ENCODE data around the gene KRT39. TPM values are rescaled to one million over a fixed set of nuclear protein-coding genes. Genes with fewer than 3 reads are reported as not detected.

Gene KRT39
- total and polyA plus RNA-seq, 2 of the 13 experiments (the other 11 are each of a cell fraction or from before 2014, with no cell fraction given): 0.07 to 1.2 TPM

DNA sequence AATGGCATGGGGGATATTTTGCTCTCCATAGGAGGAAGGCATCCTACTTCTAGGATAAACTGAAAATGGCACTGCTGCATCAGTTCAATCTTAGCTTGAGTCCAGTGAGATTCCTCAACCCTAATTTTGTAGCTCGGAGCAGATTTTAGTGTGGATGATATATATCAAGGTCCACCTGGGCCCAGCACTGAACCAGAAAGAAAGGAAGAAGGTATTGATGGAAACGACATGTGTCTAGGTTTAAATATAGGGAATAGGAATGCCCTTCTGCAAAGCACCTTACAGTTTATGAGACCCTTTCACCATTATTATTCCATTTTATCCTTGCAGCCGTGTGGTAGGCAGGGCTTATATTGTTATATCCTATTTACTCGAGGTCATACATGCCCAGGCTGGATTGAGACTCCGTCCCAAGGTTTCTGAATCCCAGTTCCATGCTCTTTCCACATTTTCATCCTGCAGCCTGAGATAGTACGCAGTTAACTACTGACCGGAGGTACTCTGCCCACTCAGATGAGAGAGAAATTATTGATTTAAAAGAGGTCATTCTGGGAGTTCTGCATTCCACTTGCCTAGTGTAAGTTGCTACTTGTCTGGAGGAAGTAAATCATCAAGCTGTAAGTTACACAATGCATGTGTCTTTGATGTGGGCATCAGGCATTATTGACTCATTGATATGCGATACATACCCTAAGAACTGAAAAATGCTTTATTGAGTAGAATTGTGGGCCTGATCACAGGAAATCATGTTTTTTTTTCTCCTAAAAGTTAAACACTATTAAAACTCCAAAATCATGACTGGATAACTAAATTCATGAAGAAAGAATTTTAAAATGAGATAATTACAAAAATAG is 10.1 kb downstream of the KRT39 start (continued):
- TF ChIP-seq ERF (CRISPR knock-in tag; IDR thresholded peaks at IDR 0.05) (peak; percentile 99), ZIK1 (CRISPR knock-in tag; IDR thresholded peaks at IDR 0.05; ENCODE audit: borderline replicate concordance, low read depth) (peak; percentile 33; the same call in 1 of the 2 replicates), DNMT3B (CRISPR knock-in tag; conservative IDR thresholded peaks at IDR 0.05) (peak; percentile 87; the same call in 1 of the 2 replicates), RBFOX2 (IDR thresholded peaks at IDR 0.05; ENCODE audit: low read depth, low read length) (peak; percentile 55; the same call in 1 of the 2 replicates), ZNF337 (CRISPR knock-in tag; IDR thresholded peaks at IDR 0.05; ENCODE audit: borderline replicate concordance, low read depth) (no peak), KDM6A (CRISPR knock-in tag; IDR thresholded peaks at IDR 0.05; ENCODE audit: low read depth) (peak; percentile 96), BRCA1 (CRISPR knock-in tag; IDR thresholded peaks at IDR 0.05) (no peak; the same call in 1 of the 2 replicates), BRD4 (CRISPR knock-in tag; IDR thresholded peaks at IDR 0.05) (peak; percentile 54; the same call in 1 of the 2 replicates), ZFYVE20 (CRISPR knock-in tag; IDR thresholded peaks at IDR 0.05; ENCODE audit: borderline replicate concordance, low read depth) (no peak), POLR2A (IDR thresholded peaks at IDR 0.05; ENCODE audit: insufficient read depth in 1 of 2, low read depth in 2 of 2, low read length in 2 of 2) (peak in 1 of 2 experiments; percentile 48; a peak in 1 of 4 replicates), CENPT (CRISPR knock-in tag; IDR thresholded peaks at IDR 0.05; ENCODE audit: low read depth) (no peak), MEIS2 (CRISPR knock-in tag; IDR thresholded peaks at IDR 0.05) (peak; percentile 99), REL (CRISPR knock-in tag; conservative IDR thresholded peaks at IDR 0.05) (no peak), ZNF644 (CRISPR knock-in tag; IDR thresholded peaks at IDR 0.05; ENCODE audit: low read depth) (peak; percentile 95), FOXO1 (CRISPR knock-in tag; IDR thresholded peaks at IDR 0.05) (peak; percentile 98), ZNF780A (CRISPR knock-in tag; IDR thresholded peaks at IDR 0.05) (0 out of 2 replicates have a peak, but pooled peaks have one; percentile 57), HDAC2 (CRISPR knock-in tag; IDR thresholded peaks at IDR 0.05) (peak; percentile 100), TARDBP (CRISPR knock-in tag; IDR thresholded peaks at IDR 0.05) (peak; percentile 99), NCOA1 (CRISPR knock-in tag; IDR thresholded peaks at IDR 0.05) (peak; percentile 69; the same call in 1 of the 2 replicates), ZNF12 (CRISPR knock-in tag; IDR thresholded peaks at IDR 0.05) (peak; percentile 82), ZNF781 (CRISPR knock-in tag; IDR thresholded peaks at IDR 0.05; ENCODE audit: borderline replicate concordance, not compliant biosample characterization) (peak; percentile 81), ZFX (CRISPR knock-in tag; IDR thresholded peaks at IDR 0.05; ENCODE audit: low read depth) (peak; percentile 63)
- TF ChIP-seq, protein P1, sequence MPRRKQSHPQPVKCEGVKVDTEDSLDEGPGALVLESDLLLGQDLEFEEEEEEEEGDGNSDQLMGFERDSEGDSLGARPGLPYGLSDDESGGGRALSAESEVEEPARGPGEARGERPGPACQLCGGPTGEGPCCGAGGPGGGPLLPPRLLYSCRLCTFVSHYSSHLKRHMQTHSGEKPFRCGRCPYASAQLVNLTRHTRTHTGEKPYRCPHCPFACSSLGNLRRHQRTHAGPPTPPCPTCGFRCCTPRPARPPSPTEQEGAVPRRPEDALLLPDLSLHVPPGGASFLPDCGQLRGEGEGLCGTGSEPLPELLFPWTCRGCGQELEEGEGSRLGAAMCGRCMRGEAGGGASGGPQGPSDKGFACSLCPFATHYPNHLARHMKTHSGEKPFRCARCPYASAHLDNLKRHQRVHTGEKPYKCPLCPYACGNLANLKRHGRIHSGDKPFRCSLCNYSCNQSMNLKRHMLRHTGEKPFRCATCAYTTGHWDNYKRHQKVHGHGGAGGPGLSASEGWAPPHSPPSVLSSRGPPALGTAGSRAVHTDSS (CRISPR knock-in tag; conservative IDR thresholded peaks at IDR 0.05): no peak; the same call in 1 of the 2 replicates
- TF ChIP-seq, protein P2, sequence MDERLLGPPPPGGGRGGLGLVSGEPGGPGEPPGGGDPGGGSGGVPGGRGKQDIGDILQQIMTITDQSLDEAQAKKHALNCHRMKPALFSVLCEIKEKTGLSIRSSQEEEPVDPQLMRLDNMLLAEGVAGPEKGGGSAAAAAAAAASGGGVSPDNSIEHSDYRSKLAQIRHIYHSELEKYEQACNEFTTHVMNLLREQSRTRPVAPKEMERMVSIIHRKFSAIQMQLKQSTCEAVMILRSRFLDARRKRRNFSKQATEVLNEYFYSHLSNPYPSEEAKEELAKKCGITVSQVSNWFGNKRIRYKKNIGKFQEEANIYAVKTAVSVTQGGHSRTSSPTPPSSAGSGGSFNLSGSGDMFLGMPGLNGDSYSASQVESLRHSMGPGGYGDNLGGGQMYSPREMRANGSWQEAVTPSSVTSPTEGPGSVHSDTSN (CRISPR knock-in tag; IDR thresholded peaks at IDR 0.05): peak; percentile 82
- TF ChIP-seq, protein P3, sequence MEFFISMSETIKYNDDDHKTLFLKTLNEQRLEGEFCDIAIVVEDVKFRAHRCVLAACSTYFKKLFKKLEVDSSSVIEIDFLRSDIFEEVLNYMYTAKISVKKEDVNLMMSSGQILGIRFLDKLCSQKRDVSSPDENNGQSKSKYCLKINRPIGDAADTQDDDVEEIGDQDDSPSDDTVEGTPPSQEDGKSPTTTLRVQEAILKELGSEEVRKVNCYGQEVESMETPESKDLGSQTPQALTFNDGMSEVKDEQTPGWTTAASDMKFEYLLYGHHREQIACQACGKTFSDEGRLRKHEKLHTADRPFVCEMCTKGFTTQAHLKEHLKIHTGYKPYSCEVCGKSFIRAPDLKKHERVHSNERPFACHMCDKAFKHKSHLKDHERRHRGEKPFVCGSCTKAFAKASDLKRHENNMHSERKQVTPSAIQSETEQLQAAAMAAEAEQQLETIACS (CRISPR knock-in tag; IDR thresholded peaks at IDR 0.05): no peak
- TF ChIP-seq, protein P4, sequence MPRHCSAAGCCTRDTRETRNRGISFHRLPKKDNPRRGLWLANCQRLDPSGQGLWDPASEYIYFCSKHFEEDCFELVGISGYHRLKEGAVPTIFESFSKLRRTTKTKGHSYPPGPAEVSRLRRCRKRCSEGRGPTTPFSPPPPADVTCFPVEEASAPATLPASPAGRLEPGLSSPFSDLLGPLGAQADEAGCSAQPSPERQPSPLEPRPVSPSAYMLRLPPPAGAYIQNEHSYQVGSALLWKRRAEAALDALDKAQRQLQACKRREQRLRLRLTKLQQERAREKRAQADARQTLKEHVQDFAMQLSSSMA (CRISPR knock-in tag; IDR thresholded peaks at IDR 0.05): no peak

All from HepG2 (cell line).